ENCODE data around the gene KSR1.
"Not testable (repeated sequence)": the region's sequence is repeated elsewhere in the genome, so short reads cannot be mapped to it uniquely, and the experiment has no call there.

Gene KSR1

GRCh38 chr17:27646232-27646631 is 190.0 kb downstream of the KSR1 start:
- TF ChIP-seq CTCF (IDR thresholded peaks at IDR 0.05; ENCODE audit: low read depth, low read length): no peak

GRCh38 chr17:27647765-27648164 is 191.5 kb downstream of the KSR1 start:
- H3K4me3 ChIP-seq (ENCODE audit: low read depth, low read length): no peak overlapping the region
- no peak for TF ChIP-seq CTCF (IDR thresholded peaks at IDR 0.05; ENCODE audit: low read depth, low read length)

More at GRCh38 chr17:27646232-27646631, 190.0 kb downstream of the KSR1 start:
- H3K4me3 ChIP-seq (ENCODE audit: low read depth, low read length): no peak overlapping the region

- H3K4me3 ChIP-seq (ENCODE audit: low read depth, low read length): not testable (repeated sequence)
These were observed 192.9 kb downstream of the KSR1 start for GRCh38 chr17:27649111-27649571.

- no peak for TF ChIP-seq CTCF (IDR thresholded peaks at IDR 0.05; ENCODE audit: low read depth, low read length)
- H3K4me3 ChIP-seq (ENCODE audit: low read depth, low read length): no peak overlapping the region
These were observed 193.7 kb downstream of the KSR1 start for GRCh38 chr17:27649929-27650328.

GRCh38 chr17:27650836-27651235 is 194.6 kb downstream of the KSR1 start:
- H3K4me3 ChIP-seq (ENCODE audit: low read depth, low read length): no peak overlapping the region
- no peak for TF ChIP-seq CTCF (IDR thresholded peaks at IDR 0.05; ENCODE audit: low read depth, low read length)

GRCh38 chr17:27651411-27652345 is 195.4 kb downstream of the KSR1 start:
- no peak overlapping the region for H3K4me3 ChIP-seq (ENCODE audit: low read depth, low read length)
- peak; percentile 72 for TF ChIP-seq CTCF (IDR thresholded peaks at IDR 0.05; ENCODE audit: low read depth, low read length)

- not testable (repeated sequence) for H3K4me3 ChIP-seq (ENCODE audit: low read depth, low read length)
These were observed 197.3 kb downstream of the KSR1 start for GRCh38 chr17:27653449-27653971.

- no peak overlapping the region for H3K4me3 ChIP-seq (ENCODE audit: low read depth, low read length)
- no peak for TF ChIP-seq CTCF (IDR thresholded peaks at IDR 0.05; ENCODE audit: low read depth, low read length)
These were observed 197.9 kb downstream of the KSR1 start for GRCh38 chr17:27654136-27654535.
